ENCODE measurements around the gene DOK6.

DNA sequence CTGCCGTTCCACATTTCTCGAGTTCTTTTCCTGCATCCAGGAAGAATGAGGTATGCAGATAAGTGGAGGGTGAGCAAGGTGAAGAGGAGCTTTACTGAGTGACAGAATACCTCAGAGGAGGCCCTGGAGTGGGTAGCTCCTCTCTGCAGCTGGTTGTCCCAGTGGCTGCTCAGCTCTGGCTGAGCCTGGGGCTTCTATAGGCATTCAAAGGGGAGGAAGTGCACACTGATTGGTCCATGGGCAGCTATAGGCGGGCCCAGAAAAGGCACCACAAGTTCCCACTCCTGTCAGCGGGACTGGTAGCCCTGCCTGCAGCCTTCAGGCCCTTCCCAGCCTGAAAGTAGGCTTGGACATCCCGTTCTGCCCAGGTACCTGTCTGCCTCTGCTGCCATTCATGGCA, 94.7 kb downstream of the DOK6 start:
- TF ChIP-seq CTCF (IDR thresholded peaks at IDR 0.05) (no peak), EZH2 (IDR thresholded peaks at IDR 0.05; ENCODE audit: borderline replicate concordance, insufficient read depth, low read depth, low read length, poor library complexity, severe bottlenecking) (no peak)

Data from B cell (primary cell).